Bronchial epithelial cell (primary cell): ENCODE data around the gene SLC35B1. TPM values are rescaled to one million over a fixed set of nuclear protein-coding genes. Genes with fewer than 3 reads are reported as not detected.

Source experiments
- DNase-seq: peaks from one replicate; pipeline ENCODE4 v3.0.0-alpha.2; 2010; ENCODE audit warnings: low read depth
- FAIRE-seq: peaks from 2 replicates; lab custom pipeline; 2011; peaks lifted over from hg19 to GRCh38; lab: Jason Lieb, UNC
- H3K27me3 ChIP-seq: 2 replicates; pipeline ENCODE4 v1.5.1; 2011; ENCODE audit warnings: low read length; ENCODE audit not compliant: control insufficient read depth, insufficient read depth
- H3K36me3 ChIP-seq: 2 replicates; pipeline ENCODE4 v1.5.1; 2011; ENCODE audit warnings: low read length; ENCODE audit not compliant: control insufficient read depth, insufficient read depth
- H3K4me3 ChIP-seq: 2 replicates; pipeline ENCODE4 v1.5.1; 2011; ENCODE audit warnings: mild to moderate bottlenecking, low read depth, low read length, control low read depth
- total RNA-seq: library from RNA; depleted of rRNA; stranded (reverse); fragments of >200 nt; gene quantifications from 2 replicates; pipeline ENCODE4 v1.2.1, GENCODE V29; 2014
- TF ChIP-seq, protein P1 (sequence below): IDR thresholded peaks from 2 replicates; pipeline ENCODE4 v1.5.1; 2011; ENCODE audit warnings: mild to moderate bottlenecking, moderate library complexity, low read length, control low read depth, inconsistent platforms; ENCODE audit not compliant: insufficient read depth, severe bottlenecking

The SLC35B1 gene
- total RNA-seq, 1 donor from 2014 or later, result 91.1 TPM

DNA sequence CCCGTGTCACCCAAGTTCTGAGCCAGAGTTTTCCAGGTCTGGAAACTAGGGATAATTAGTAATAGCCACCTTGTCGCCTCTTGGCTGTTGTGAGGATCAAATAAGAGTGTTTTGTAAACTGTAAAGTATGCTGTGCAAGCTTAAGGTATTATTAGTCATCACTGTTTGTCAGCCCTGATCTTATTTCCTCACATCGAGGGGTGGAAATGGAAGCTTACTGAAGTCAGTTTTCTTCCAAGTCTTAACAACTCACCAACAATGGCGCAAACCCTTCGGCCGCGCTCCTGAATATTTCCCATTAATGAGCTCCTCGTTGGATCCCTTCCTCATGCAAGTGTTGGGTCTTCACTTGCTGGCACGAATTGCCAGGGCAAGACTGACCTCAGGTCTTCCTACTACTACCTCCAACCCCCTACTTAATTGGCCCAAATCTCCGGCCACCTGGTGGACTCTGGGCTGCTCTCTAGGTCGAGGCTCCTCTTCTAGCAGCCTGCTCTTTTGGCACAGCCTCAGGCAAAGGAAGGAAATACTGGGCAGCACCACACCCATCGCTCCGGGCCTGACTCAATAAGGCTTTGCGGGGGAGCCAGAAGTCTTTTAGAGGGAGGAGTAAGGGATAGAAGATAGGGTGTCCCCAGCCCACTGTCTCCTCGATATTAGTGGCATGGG, 885 bp upstream of the SLC35B1 start:
- DNase-seq (peak; percentile 77), FAIRE-seq (no peak)
- TF ChIP-seq, protein P1, sequence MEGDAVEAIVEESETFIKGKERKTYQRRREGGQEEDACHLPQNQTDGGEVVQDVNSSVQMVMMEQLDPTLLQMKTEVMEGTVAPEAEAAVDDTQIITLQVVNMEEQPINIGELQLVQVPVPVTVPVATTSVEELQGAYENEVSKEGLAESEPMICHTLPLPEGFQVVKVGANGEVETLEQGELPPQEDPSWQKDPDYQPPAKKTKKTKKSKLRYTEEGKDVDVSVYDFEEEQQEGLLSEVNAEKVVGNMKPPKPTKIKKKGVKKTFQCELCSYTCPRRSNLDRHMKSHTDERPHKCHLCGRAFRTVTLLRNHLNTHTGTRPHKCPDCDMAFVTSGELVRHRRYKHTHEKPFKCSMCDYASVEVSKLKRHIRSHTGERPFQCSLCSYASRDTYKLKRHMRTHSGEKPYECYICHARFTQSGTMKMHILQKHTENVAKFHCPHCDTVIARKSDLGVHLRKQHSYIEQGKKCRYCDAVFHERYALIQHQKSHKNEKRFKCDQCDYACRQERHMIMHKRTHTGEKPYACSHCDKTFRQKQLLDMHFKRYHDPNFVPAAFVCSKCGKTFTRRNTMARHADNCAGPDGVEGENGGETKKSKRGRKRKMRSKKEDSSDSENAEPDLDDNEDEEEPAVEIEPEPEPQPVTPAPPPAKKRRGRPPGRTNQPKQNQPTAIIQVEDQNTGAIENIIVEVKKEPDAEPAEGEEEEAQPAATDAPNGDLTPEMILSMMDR, result no peak
- peaks cover 9% of the 10 kb centered on the region for H3K36me3 ChIP-seq
- peak overlapping the region; percentile 20 for H3K4me3 ChIP-seq
- no peaks in the 10 kb centered on the region for H3K27me3 ChIP-seq

DNA sequence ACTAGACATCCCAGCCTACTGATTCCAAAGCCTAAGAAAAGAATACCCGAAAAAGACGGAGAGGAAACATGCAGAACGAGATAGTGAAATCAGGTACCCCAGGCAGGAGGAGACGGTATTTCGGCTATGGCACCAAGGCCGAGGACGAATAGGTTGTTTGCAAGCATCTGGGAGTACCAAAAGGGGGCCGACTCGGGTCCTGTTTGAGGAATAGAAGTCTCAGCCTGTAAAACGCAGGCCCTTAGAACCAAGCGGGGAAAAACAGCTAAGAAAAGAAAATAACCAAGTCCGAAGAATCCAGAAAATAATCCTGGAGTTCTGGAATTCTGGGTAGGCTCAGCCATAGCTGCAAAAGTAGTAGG, 537 bp downstream of the SLC35B1 start:
- TF ChIP-seq, protein P1, result no peak
- peaks cover 13% of the 10 kb centered on the region for H3K36me3 ChIP-seq
- DNase-seq, result no peak
- H3K4me3 ChIP-seq, result peak overlapping the region; percentile 71
- H3K27me3 ChIP-seq, result no peaks in the 10 kb centered on the region
- no peak for FAIRE-seq

DNA sequence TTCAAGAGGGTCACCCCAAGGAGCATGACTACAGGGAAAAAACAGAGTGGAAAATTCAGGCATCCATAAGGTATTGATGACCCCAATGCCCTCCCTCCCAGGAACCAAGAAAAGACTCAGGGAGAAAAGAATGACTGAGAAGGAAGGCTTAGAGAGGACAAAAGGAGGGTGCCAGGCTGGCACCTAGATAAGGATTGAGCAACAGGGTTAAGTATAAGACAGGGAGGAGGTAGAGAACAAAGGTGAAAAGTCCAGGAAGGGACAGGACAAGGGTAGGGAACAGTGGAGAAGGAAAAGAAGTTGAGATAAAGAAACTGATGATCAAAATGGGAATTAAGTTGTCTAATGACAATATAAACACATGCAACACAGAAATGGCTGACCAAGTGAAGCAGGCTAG, 2.5 kb downstream of the SLC35B1 start:
- TF ChIP-seq, protein P1, result no peak
- Histone ChIP-seq H3K27me3 (no peaks in the 10 kb centered on the region), H3K4me3 (no peak overlapping the region), H3K36me3 (peaks cover 16% of the 10 kb centered on the region)
- DNase-seq (no peak), FAIRE-seq (no peak)

DNA sequence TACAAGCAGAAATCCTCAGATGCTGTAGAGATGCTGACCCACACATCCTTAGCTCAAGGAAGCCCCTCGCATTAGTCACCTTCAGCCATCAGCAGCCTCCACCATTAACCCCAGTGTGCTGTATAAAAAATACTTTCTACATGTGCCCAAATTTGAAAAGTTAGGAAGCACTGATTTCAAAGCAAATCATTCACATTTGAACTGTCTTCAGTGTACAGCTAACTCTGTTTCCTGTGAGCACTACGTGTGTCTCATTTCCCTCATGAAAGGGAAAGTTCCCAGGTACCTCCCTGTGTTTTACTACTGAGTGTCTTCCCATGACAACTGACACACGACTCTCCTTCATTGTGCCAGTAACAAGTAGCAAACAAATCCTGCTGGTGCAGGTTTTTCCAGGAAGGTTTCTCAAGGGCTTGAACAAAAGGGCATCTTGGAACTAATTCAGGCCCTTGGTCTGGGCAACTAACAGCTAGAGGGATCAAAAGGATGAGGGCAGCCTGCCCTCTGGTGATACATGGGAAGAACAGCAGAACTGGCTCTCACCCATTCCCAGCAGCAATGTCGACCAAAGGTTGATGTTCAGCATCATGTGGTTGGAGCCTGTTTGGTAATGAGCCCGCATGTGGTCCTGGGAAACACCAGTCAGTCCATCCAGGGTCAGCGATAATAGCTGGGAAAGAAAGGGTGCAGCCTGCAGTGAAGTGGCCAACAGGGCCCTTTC, 4.0 kb downstream of the SLC35B1 start:
- DNase-seq (peak; percentile 36), FAIRE-seq (peak; percentile 52)
- Histone ChIP-seq H3K4me3 (no peak overlapping the region), H3K36me3 (peaks cover 18% of the 10 kb centered on the region), H3K27me3 (no peaks in the 10 kb centered on the region)
- TF ChIP-seq, protein P1, result peak; percentile 73

DNA sequence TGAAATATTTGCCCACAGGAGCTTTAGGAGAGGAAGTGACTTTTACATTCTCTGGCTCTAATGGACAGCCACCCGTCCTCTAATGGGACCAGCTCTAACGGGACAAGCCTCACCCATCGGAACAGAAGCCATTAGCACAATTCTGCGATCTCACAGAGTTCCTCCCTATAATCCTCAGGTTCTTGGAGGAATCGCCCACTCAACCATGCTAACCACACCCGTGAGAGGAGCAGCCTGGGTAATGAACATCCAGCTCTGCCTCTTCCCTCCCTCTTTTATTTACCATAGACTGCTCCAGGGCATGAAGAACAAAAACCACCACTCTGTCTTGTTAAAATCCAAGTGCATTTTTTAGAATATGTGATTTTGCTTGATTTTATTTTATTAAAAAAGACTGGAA, 6.8 kb downstream of the SLC35B1 start:
- Histone ChIP-seq H3K36me3 (peaks cover 18% of the 10 kb centered on the region), H3K27me3 (no peaks in the 10 kb centered on the region), H3K4me3 (no peak overlapping the region)
- TF ChIP-seq, protein P1, result no peak
- no peak for DNase-seq
- FAIRE-seq, result no peak
